GM19035 (cell line): ENCODE data around the gene TDRD3.
"Not testable (repeated sequence)": the region's sequence is repeated elsewhere in the genome, so short reads cannot be mapped to it uniquely, and the experiment has no call there.

Experiments used
- ATAC-seq: cut with Tn5 transposase; IDR thresholded peaks from one replicate; pipeline ENCODE4 v1.9.1; 2021; ENCODE audit not compliant: unreplicated experiment

The TDRD3 gene

DNA sequence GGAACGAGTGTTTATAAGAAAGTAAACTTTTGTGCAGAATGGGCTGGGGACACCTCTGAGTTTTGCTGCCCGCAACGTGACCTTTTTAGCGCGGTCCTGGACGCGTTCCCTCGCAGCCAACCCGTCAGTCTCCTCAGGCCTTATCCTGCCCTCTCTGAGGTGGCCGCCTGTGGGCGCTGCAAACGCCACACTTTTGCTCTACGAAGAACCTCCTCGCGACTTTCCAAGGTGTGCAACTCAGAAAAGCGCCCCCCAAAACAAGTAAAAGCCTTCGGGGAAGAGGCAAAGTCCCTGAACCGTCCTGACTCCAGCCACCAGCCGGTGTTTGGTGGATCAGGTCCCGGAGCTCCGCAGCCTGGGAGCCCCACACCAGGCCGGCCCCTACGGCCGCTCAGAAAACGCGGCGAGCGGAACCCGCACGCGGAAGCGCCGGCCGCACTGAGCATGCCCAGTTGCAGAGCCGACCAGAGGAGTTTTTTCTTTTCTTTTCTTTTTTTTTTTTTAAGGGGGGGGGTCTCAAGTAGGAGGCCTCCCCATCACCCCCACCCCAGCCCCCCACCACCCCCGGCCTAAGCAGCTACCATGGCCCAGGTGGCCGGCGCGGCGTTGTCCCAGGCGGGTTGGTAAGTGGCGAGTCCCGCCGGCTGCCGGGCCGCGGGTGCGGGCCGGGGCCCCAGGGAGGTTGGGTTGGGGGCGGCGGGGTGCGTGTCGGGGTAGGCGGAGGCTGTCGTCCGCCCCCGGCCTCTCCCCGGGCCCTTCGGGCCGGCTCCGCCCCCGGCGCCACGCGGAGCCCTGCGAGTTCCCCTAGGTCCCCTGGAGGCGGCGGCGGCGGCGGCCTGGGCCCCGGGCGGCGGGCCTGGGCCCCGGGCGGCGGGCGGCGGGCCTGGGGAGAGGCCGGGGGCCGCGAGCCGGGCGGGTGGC is at the start of gene TDRD3:
TSS of gene TDRD3 (plus strand) at position 438 of the 921 bp plus-strand sequence. CDS start at position 583, 145 bp downstream.
- ATAC-seq: peak; percentile 61

DNA sequence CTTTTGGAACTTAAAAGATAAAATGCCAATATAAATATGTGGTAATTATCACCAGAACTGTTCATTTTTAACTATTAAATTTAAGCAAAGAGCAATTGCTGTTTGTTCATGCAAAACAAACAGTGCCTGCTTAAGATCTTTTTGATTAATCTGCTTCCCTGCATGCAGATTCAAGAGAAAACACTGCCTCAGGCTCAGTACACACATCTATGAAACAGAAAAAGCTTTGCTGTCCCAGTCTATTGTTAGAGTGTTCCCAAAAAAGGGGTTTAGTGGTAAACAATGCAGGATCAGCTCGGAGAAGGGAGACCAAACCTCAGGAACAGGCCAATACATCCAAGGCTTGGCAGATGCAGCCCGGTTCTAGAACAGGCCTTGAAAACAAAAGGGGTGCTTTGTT is 49.3 kb upstream of the TDRD3 start:
- no peak for ATAC-seq

DNA sequence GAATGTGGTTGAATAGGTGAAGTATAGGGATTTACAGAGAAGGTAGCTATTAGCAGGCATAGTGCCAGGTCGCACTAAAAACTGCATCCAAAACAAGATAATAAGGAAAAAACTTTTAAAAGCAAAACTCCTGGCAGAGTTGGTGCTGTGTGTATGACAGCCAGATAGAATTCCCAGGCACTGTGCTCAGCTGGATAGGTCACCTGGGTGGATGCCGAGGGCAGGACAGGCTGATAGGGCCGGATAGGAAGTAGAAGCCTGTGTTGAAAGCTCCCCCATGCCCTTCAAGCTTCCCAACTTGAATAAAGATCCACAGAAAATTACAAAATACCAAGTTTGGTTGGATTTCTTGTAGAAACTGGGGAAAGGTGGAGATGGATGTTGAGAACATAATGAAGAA is 48.9 kb upstream of the TDRD3 start:
- ATAC-seq: no peak

DNA sequence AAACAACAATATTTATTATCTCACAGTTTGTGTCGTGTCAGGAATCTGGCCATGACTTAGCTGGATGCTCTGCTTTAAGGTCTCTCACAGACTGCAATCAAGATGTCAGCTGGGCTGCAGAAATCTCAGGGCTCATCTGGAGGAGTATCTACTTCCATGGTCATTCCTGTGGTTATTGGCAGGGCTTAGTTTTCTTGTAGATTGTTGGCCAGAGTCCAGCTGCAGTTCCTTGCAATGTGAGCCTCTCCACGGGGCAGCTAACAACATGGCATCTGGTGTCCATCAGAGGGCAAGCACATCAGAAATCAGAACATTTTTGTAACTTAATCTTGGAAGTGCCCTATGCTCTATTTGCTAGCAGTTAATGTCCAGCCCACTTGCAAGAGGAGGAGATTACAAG is 45.7 kb upstream of the TDRD3 start:
- ATAC-seq: no peak

DNA sequence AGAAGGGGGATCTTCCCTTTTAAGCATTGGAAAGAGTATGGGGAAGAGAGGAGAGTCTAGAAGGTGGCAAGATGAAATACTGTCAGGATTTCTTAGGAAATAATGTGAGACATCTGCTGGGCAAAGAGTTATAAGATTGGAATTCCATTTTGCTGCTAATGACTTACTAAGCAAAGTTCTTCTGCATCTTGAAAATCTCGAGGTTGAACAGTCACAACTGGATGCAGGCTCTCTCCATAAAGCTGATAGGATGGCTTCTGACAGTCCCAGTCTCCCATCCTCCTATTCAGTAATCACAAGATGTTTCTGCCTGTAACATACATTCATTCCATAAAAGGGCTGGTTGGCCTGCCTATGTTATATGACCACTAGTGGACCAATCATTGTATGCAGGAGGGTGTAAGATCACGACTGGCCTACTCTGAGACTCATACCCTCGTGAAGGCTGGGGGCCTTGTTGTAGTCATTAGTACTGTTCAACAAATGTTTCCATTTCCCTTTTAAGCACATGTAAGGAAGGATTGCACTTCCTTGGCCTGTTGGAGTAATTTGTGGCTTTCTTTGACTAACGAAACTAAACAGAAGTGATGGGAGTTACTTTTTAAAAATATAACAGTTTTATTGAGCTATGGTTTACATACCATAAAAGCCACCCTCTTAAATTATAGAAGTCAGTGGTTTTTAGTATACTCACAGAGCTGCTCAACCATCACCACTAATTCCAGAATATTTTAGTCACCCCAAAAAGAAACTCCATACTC is 45.0 kb upstream of the TDRD3 start:
- ATAC-seq: no peak

DNA sequence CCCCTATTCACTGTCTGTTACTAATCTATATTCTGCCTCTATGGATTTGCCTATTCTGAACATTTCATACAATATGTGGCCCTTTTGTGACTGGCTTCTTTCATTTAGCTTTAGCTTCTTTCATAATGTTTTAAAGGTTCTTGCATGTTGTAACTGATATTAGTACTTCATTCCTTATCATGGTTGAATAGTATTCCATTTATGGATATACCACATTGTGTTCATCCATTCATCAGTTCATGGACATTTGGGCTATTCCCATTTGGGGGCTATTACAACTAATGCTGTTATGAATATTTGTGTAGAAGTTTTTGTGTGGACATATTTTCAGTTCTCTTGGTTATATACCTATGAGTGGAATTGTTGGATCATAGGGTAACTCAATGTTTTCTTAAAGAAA is 44.4 kb upstream of the TDRD3 start:
- ATAC-seq: no peak

DNA sequence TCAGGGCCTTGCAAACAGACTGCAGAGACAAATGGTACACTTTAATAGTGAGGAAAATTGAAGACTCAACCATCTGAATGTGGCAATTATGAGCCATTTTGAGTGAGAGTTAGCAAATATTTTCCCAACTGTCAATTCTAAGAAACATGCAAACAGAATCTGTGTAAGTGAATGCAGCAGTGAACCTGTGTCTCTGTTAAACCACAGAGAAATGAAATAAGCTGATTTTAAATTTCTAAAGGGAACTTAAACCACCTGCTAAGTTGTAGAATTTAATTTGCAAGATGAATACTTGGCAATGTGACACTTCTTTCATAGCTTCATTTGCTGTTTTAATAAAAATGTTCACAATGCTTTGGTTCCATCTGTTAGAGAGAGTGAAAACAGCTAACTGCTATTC is 42.0 kb upstream of the TDRD3 start:
- ATAC-seq: no peak

DNA sequence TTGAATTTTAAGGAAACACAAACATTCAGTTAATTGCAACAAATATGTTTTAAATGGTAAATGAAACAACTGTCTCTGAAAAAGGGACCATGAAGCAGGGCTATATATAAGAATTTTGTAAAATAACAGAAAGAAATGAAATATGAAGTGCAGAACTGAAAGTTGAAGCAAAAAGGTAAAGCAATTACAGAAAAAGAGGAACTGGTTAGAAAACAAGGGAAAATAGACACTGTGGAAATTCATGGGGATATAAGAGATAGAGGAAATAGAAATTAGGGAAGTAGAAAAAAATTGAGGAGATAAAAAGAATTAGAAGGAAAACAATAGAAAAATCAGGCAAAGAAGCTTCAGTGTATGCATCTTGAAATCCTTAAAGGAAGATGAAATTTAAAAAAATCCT is 40.0 kb upstream of the TDRD3 start:
- ATAC-seq: no peak

DNA sequence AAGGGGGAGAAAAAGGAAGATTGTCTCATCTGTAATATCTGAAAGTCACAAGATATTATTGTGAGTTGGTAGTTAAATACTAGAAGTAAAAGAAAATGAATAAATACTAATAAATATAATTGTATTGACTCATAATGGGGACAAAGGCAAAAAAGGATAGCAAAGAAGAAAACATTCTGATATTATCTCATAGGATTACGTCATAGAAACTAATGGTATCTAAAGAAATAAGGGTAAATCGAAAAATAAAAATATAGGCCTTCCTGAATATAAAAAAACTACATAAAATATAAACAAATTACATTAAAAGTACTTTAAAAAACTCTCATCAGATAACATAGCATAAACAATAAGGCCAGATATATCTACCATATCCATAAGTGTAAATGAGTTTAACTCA is 38.6 kb upstream of the TDRD3 start:
- ATAC-seq: no peak

DNA sequence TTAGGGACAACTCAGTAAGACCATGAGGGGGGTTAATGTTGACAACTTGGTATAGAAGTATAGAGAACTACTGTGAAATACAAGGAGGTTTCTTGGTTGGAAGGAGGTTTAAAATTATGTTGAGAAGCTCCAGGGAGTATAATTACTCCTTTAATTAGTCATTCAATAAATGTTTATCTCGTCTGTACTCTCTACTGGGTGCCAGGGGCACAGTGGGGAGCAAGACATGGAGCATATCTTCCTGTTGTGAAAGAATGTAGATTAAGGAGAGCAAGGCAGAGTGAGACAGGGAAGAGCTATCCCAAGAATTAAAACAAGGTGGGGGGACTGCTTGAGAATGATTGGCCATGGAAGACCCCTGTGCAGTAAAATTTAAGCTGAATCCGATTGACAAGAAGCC is 33.7 kb upstream of the TDRD3 start:
- no peak for ATAC-seq

DNA sequence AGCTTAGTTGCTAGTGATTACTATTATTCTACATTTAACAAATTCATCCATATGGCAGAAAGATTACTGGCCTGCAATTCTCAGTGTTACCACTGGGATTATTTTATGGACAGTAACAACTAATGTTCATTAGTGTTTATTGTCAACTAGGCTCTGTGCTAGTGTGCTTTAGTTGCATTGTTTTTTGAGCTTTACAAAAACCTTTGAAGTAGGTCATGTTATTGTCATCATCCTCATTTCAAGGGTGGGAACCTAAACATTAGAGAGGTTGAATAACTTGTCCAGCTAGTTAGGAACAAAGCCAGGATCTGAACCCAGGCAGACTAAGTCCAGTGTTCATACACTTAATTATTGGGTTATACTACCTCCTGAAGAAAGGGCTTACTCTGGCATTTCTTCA is 27.8 kb upstream of the TDRD3 start:
- ATAC-seq: no peak

DNA sequence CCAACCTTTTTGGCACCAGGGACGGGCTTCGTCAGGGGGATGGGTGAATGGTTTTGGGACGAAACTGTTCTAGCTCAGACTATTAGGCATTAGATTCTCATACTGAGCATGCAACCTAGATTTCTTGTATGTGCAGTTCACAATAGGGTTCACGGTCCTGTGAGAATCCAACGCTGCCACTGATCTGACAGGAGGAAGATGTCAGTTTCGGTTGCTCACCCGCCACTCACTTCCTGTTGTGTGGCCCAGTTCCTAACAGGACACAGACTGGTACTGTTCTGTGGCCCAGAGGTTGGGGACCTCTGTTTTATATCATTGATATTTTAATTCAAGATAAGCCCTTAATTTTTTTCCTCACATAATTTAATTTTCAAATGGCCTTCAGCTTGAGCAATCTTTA is 26.7 kb upstream of the TDRD3 start:
- no peak for ATAC-seq

DNA sequence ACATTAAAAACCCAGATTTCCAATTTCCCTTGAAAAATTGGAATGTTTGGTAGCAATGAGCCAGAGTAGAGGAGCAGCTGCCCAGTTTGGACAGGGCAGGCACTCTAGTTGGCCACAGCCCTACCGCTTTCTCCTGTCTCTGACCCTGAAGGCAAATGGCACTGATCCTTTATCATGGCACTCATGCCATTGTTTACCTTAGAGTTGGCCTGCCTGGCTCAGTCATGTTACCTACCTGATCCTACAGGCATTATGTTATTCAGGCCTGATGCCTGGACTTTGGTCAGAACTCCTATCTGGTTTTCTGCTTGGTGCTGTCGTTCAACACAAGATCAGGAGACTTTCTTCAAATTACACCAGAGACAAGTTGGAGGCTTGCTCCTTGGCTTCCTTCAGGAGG is 24.9 kb upstream of the TDRD3 start:
- no peak for ATAC-seq

DNA sequence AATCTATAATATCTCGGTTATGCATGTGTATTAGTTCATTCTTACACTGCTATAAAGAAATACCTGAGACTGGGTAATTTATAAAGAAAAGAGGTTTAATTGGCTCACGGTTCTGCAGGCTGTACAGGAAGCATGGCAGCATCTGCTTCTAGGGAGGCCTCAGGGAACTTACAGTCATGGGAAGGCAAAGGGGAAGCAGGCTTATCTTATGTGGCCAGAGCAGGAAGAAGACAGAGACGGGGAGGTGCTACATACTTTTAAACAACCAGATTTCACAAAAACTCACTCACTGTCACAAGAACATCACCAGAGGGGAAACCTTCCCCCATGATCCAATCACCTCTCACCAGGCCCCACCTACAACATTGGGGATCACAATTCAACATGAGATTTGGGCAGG is 17.7 kb upstream of the TDRD3 start:
- not testable (repeated sequence) for ATAC-seq

DNA sequence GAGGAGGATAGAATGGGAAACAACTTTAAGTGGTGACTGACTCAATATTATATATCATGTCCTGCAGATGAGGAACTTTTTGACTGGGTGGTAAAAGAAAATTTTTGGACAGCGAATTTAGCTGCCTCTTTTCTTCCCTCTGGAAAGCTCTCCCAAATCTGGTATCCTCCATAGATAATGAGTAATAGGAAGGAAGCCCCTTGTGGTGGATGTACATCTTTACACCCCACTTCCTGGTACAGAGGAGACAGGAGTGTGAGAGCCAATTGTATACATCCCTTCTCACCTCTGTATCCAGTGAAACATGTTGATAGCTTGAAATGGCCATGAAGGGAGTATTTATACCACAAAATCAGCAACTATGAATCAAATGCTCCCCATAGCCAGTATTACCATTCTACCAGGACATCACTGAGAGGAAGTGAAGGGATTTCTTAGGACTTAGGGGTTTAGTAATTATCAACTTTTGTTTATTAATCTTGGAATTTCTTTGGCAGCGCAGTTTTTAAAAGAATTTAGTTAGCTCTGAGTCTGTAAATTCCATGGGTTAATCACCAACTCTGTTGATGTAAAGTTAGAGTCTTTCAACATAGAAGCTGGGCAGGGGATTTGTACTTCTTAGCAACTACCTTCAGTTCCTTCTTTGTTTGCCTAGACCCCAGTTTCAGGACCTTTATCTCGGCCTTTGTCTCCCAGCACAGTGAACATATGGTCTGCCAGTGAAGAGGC is 17.0 kb upstream of the TDRD3 start:
- no peak for ATAC-seq

DNA sequence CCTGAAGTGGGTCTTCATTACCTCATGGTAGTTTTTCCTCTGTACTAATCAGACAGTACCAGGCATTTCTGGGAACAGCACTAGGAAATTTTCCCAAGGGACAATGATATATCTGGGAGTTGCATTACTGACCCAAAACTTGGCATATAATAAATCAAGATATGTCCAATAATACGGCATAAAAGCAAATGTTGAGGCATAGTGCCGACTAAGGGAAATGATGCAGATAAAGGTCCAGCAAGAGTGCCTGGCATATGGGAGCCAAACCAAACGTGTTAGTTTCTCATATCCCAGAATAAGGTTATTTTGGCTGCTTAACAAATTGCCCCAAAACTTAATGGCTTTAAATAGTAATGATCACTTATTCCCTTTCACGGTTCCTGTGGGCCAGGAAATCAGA is 12.1 kb upstream of the TDRD3 start:
- ATAC-seq: no peak

DNA sequence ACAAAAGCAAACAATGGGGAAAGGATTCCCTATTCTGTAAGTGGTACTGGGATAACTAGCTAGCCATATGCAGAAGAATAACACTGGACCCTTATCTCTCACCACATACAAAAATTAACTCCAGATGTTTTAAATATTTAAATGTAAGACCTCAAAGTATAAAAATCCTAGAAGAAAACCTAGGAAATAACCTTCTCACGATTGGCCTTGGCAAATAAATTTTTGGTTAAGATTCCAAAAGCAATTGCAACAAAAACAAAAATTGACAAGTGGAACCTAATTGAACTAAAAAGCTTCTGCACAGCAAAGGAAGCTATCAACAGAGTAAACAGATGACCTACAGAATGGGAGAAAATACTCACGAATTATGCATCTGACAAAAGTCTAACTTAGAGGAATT is 10.8 kb upstream of the TDRD3 start:
- ATAC-seq: no peak

DNA sequence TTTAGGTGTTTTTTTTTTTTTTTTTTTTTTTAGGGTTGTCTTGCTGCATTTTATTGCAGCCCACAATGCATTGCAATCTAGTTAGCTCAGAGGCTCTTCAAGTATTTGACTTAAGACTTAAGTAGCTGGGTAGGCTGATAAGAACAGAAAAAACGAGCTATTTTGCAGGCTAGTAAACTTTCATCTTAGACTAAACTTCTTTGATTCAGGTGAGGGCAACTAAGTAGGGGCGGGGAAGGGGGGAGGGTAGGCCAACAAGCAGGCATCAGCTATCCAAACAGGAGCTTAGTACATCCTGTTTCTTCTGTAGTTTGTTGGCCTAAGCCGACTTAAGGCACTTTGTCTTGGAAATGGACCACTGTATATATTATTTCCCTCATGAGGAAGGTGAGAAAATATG is 4.9 kb upstream of the TDRD3 start:
- ATAC-seq: no peak

DNA sequence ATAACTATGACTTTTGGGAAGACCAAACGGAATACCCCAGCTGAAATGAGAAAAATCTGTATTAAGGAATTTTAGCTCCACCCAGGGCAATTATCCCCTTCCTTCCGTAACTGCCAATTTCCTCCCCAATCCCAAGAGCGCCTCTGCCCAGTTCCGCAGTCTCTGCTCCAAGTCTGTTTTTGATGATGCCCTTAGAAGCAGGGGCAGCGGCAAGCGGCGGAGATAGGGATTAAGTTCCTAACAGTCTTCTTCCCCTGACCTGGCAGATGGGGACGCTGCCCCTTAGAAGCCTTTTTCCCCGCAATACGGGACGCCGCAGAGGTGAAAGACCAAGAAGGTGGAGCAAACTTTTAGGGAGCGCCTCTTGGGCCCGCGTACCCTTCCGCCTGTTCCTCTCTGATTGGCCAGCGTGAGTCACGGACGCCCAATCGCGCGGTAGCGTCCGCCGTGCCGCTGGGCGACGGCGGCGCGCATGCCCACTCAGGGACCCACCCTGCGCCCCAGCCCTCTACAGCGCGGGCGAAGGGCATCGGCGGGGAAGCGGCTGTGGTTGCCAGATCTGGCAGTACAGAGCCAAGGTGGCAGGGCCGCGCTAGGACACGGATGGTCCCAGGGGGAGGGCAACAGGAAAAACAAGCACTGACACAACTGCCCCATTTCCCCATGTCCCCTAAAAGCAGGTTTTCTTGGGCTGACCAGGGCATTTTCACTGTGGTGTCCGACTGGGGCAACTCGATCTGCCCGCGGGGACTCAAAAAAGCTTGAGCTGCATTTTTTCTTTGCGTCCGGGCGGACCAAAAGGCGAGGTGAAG is 843 bp upstream of the TDRD3 start:
- peak; percentile 66 for ATAC-seq

DNA sequence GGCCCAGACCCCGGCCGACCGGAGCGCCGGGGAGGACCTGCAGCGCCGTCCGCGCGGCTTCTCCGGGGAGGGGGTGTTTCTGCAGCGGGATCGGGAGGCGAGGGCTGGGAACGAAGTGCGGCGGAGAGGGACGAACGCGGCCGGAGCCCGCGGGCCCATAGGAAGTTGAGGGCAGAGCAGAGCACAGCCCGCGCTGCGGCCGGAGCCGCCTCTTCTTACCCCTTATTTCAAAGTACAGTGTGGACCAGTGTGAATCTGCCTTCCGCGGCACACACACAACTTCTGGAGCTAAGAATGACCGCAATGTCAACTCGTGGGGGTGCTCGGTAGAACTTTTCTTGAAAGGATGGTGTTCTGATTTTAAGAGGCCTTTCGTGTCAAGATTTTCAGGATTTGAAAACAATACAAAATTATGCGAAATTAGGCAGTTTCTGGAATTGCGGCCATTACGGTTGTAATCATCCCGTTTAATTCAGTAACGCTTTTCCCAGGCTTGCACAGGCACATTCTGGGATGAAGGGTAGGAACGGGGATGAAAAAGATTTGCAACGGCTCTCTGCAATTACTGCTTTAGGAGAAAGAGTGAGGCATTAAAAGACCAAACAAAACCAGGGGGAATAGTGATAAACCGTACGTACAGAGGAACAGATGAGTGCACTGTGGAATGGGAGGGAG is 821 bp downstream of the TDRD3 start:
- ATAC-seq: peak; percentile 35
